GM06990 (cell line): ENCODE measurements around the gene PANK4.

Experiments
- DNase-seq: peaks from one replicate; pipeline ENCODE4 v3.0.0-alpha.2; 2011; ENCODE audit not compliant: insufficient read length; ENCODE audit errors: extremely low read depth
- H3K27me3 ChIP-seq: replicated peaks from 2 replicates; pipeline ENCODE4 v1.6.0; 2011; ENCODE audit warnings: low read length; ENCODE audit not compliant: control insufficient read depth, insufficient read depth
- H3K36me3 ChIP-seq: 2 replicates; pipeline ENCODE4 v1.5.1; 2011; ENCODE audit warnings: low read length; ENCODE audit not compliant: control insufficient read depth, insufficient read depth
- H3K4me3 ChIP-seq: replicated peaks from 2 replicates; pipeline ENCODE4 v1.5.1; 2011; ENCODE audit warnings: low read depth, mild to moderate bottlenecking, control low read depth, low read length
- TF ChIP-seq, protein P1 (sequence below): IDR thresholded peaks from 2 replicates; pipeline ENCODE4 v1.5.1; 2011; ENCODE audit warnings: low read length, control low read depth, mild to moderate bottlenecking, inconsistent platforms; ENCODE audit not compliant: insufficient read depth, poor library complexity, severe bottlenecking

Gene PANK4

GRCh38 chr1:2564006-2564814 is 37.8 kb upstream of the PANK4 start:
- peaks cover 24% of the 10 kb centered on the region for H3K36me3 ChIP-seq
- TF ChIP-seq, protein P1, sequence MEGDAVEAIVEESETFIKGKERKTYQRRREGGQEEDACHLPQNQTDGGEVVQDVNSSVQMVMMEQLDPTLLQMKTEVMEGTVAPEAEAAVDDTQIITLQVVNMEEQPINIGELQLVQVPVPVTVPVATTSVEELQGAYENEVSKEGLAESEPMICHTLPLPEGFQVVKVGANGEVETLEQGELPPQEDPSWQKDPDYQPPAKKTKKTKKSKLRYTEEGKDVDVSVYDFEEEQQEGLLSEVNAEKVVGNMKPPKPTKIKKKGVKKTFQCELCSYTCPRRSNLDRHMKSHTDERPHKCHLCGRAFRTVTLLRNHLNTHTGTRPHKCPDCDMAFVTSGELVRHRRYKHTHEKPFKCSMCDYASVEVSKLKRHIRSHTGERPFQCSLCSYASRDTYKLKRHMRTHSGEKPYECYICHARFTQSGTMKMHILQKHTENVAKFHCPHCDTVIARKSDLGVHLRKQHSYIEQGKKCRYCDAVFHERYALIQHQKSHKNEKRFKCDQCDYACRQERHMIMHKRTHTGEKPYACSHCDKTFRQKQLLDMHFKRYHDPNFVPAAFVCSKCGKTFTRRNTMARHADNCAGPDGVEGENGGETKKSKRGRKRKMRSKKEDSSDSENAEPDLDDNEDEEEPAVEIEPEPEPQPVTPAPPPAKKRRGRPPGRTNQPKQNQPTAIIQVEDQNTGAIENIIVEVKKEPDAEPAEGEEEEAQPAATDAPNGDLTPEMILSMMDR: no peak
- no peaks in the 10 kb centered on the region for H3K27me3 ChIP-seq
- no peak overlapping the region for H3K4me3 ChIP-seq
- DNase-seq: no peak

DNA sequence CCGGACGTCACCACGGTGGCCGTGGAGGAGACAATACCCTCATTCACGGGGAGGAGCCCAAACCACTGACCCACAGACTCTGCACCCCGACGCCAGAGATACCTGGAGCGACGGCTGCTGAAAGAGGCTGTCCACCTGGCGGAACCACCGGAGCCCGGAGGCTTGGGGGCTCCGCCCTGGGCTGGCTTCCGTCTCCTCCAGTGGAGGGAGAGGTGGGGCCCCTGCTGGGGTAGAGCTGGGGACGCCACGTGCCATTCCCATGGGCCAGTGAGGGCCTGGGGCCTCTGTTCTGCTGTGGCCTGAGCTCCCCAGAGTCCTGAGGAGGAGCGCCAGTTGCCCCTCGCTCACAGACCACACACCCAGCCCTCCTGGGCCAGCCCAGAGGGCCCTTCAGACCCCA is 36.8 kb upstream of the PANK4 start:
- peaks cover 33% of the 10 kb centered on the region for H3K36me3 ChIP-seq
- no peaks in the 10 kb centered on the region for H3K27me3 ChIP-seq
- no peak overlapping the region for H3K4me3 ChIP-seq
- DNase-seq: no peak
- TF ChIP-seq, protein P1: no peak

DNA sequence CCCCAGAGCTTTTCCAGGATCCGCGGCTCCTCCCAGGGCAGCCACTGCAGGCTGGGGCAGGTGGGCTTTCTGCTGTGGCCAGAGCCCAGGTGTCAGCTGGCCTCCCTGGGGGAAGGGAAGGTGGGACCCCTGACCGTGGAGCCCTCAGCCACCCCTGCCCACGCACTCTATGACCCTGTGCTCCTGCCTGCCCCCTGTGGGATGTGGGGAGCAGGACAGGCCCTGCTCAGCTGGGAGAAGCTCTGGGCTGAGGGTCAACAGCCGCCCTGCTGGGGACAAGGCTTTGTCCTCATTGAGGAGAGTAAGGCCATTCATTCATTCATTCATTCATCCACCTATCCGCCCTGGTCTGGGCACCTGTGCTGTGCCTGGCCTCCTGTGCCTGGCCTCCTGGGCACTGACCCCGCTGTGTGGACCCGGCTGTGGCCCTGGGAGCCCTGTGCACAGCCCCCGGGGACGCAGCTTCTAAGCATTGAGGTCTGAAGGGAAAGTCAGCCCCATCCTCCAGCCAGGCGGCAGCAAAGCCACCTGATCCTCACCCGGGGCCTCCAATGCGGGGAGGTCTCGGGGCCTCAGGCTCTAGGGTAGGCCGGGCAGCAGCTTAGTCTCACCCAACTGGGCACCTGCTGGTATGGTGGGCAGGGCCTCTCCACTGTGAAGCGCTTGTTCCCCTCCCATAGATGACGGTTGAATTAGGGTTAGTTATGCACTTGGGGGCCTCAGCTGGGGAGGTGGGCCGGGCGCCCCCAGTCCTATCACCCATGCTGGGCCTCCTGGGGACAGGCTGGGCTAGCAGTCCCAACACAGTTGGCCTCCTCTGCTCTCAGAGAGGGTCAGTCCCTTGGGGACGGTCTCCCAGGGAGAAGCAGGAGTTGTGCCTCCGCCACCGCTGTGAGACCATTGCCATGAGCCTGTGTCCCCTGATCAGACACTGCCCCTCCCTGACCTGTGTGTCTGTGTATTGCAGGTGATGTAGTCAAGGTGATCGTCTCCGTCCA is 35.8 kb upstream of the PANK4 start:
- H3K36me3 ChIP-seq: peaks cover 38% of the 10 kb centered on the region
- DNase-seq: no peak
- H3K27me3 ChIP-seq: no peaks in the 10 kb centered on the region
- H3K4me3 ChIP-seq: no peak overlapping the region
- TF ChIP-seq, protein P1: peak; percentile 52

- Histone ChIP-seq H3K36me3 (peaks cover 38% of the 10 kb centered on the region), H3K27me3 (no peaks in the 10 kb centered on the region), H3K4me3 (no peak overlapping the region)
- TF ChIP-seq, protein P1: no peak
- DNase-seq: no peak
Observed at GRCh38 chr1:2561446-2561845, 35.0 kb upstream of the PANK4 start.

GRCh38 chr1:2560299-2561073 is 34.1 kb upstream of the PANK4 start:
- peaks cover 38% of the 10 kb centered on the region for H3K36me3 ChIP-seq
- no peak overlapping the region for H3K4me3 ChIP-seq
- no peak for DNase-seq
- TF ChIP-seq, protein P1: no peak
- no peaks in the 10 kb centered on the region for H3K27me3 ChIP-seq
